SK-N-SH treated with all-trans-retinoic acid at 6 μM for 48 hours (cell line): ENCODE data around the gene CUL4B.

Experiments
- ARNTL ChIP-seq: fragments of 450-650 bp; formaldehyde crosslinking; IDR thresholded peaks from 2 replicates; pipeline ENCODE4 v1.5.0; 2020; ENCODE audit warnings: low read depth, mild to moderate bottlenecking, moderate library complexity, borderline replicate concordance
- OSR1 ChIP-seq: fragments of 250-450 bp; sonication (Bioruptor Pico); IDR thresholded peaks from 2 replicates; pipeline ENCODE4 v1.8.0; 2022; ENCODE audit warnings: moderate library complexity, mild to moderate bottlenecking, inconsistent platforms
- TCF4 ChIP-seq: fragments of 250-450 bp; sonication (Bioruptor Pico); IDR thresholded peaks from 2 replicates; pipeline ENCODE4 v1.8.0; 2021; ENCODE audit warnings: mild to moderate bottlenecking, moderate library complexity, borderline replicate concordance
- ZFP30 ChIP-seq: fragments of 450-650 bp; formaldehyde crosslinking; IDR thresholded peaks from 2 replicates; pipeline ENCODE4 v1.5.0; 2022; ENCODE audit warnings: mild to moderate bottlenecking, moderate library complexity
- ZNF70 ChIP-seq: fragments of 450-650 bp; formaldehyde crosslinking; IDR thresholded peaks from 2 replicates; pipeline ENCODE4 v1.5.0; 2020; ENCODE audit warnings: mild to moderate bottlenecking, moderate library complexity
- TF ChIP-seq, protein P1 (sequence below): fragments of 250-450 bp; sonication (Bioruptor Pico); IDR thresholded peaks from 2 replicates; pipeline ENCODE4 v1.5.1; 2020; ENCODE audit warnings: low read depth, mild to moderate bottlenecking, moderate library complexity
- TF ChIP-seq, protein P2 (sequence below): fragments of 250-450 bp; sonication (Bioruptor Pico); IDR thresholded peaks from 2 replicates; pipeline ENCODE4 v1.8.0; 2020; ENCODE audit warnings: mild to moderate bottlenecking, moderate library complexity, borderline replicate concordance

DNA sequence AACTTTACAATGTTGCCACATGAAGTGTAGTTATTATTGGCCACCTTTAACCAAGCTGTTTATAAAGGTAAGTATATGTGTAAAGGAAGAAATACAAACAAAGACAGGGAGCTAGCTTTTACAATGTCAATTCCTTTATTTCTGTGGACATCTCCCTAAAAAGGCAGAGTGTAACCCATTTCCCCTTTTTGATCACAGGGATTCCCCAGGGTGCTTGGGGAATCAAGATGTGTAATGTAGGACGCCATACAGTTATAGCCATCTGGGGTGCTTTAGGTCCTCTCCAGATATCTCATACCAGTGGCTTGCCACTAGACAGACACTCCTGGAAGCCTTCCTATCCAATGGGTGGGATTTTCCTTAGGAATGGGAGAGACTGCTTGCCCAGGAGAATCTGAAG, 4.2 kb upstream of the CUL4B start:
- TF ChIP-seq ZFP30 (no peak), ARNTL (CRISPR knock-in tag) (no peak), OSR1 (CRISPR knock-in tag) (no peak), ZNF70 (CRISPR knock-in tag) (no peak), TCF4 (CRISPR knock-in tag) (no peak)
- TF ChIP-seq, protein P1, sequence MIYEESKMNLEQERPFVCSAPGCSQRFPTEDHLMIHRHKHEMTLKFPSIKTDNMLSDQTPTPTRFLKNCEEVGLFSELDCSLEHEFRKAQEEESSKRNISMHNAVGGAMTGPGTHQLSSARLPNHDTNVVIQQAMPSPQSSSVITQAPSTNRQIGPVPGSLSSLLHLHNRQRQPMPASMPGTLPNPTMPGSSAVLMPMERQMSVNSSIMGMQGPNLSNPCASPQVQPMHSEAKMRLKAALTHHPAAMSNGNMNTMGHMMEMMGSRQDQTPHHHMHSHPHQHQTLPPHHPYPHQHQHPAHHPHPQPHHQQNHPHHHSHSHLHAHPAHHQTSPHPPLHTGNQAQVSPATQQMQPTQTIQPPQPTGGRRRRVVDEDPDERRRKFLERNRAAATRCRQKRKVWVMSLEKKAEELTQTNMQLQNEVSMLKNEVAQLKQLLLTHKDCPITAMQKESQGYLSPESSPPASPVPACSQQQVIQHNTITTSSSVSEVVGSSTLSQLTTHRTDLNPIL, result no peak
- TF ChIP-seq, protein P2, sequence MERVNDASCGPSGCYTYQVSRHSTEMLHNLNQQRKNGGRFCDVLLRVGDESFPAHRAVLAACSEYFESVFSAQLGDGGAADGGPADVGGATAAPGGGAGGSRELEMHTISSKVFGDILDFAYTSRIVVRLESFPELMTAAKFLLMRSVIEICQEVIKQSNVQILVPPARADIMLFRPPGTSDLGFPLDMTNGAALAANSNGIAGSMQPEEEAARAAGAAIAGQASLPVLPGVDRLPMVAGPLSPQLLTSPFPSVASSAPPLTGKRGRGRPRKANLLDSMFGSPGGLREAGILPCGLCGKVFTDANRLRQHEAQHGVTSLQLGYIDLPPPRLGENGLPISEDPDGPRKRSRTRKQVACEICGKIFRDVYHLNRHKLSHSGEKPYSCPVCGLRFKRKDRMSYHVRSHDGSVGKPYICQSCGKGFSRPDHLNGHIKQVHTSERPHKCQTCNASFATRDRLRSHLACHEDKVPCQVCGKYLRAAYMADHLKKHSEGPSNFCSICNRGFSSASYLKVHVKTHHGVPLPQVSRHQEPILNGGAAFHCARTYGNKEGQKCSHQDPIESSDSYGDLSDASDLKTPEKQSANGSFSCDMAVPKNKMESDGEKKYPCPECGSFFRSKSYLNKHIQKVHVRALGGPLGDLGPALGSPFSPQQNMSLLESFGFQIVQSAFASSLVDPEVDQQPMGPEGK (CRISPR knock-in tag), result no peak
